ENCODE measurements around the gene TBC1D30. TPM values are rescaled to one million over a fixed set of nuclear protein-coding genes. Genes with fewer than 3 reads are reported as not detected.

TBC1D30 gene
- total RNA-seq: 17.1 TPM

DNA sequence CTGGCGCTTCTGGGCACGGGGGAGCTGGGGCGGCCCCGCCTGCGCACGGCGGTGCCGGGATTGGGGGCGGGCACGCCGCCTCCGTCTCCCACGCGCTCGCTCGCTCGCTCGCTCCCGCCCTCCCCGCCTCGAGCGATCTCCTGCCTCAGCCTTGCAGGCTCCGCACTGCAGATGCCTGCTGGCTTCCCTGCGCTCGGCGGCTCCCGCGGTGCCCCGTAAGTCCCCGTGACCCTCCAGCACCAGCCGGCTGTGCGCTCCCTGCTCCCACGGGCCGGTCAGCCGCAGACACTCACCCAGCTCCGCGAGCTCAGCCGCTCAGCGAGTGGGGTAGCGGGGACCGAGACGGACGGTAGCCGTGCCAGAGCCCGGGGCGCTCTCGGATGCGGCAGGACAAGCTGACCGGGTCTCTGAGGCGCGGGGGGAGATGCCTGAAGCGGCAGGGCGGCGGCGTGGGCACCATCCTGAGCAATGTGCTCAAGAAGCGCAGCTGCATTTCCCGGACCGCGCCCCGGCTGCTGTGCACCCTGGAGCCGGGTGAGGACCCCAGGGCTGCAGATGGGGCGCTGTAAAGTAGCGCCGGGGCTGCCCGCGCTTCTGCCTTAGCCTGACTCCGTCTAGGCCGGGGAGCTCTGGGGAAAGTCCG is at the start of gene TBC1D30:
TSS of gene TBC1D30 (plus strand) at position 148 of the 643 bp plus-strand sequence. CDS start at position 381, 233 bp downstream.

Other genes with a start within 250 kb of the TBC1D30 start
- 22.7 TPM for gene RASSF3, start 214.2 kb upstream of the TBC1D30 start, total RNA-seq
- 116 TPM for gene GNS, start 65.2 kb upstream of the TBC1D30 start, total RNA-seq